ENCODE data around the gene HINFP.

DNA sequence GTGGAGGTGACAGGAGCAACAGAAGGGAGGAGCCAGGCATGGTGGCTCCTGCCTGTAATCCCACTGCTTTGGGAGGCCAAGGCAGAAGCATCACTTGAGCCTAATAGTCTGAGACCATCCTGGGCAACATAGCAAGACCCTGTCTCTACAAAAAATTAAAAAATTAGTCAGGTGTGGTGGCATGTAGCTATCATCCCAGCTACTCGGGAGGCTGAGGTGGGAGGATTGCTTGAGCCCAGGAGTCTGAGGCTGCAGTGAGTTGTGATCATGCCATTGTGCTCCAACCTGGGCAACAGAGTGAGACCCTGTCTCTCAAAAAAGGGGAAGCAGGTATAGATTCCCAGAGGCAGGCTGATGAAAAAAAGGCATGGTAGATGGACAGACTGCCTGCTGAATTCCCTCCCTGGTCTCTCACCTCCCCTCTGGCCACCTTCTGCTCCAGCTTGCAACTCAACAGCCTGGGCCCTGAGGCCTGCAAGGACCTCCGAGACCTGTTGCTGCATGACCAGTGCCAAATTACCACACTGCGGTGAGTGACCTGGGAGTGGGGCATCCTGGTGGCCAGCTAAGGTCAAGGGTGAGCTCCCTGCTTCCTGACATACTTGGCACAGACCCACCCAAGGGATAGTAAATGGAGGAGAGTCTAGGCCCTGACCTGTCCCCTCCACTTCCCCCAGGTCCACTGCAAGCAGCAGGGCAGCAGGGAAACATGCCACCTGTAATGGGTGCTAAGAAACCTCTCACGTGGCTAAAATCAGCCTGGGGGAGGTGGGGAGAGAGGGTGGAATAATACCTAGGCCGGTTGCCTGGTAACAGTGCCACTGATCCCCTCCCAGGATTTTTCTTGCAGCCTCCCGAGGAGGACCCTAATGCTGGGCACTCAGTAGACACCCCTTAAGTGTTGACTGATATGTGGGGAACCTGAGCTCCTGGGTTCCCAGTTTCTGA lies 59.6 kb downstream of the HINFP start:
- TF ChIP-seq, protein P1, sequence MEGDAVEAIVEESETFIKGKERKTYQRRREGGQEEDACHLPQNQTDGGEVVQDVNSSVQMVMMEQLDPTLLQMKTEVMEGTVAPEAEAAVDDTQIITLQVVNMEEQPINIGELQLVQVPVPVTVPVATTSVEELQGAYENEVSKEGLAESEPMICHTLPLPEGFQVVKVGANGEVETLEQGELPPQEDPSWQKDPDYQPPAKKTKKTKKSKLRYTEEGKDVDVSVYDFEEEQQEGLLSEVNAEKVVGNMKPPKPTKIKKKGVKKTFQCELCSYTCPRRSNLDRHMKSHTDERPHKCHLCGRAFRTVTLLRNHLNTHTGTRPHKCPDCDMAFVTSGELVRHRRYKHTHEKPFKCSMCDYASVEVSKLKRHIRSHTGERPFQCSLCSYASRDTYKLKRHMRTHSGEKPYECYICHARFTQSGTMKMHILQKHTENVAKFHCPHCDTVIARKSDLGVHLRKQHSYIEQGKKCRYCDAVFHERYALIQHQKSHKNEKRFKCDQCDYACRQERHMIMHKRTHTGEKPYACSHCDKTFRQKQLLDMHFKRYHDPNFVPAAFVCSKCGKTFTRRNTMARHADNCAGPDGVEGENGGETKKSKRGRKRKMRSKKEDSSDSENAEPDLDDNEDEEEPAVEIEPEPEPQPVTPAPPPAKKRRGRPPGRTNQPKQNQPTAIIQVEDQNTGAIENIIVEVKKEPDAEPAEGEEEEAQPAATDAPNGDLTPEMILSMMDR (IDR thresholded peaks at IDR 0.05), result no peak
- TF ChIP-seq POLR2A (IDR thresholded peaks at IDR 0.05), result no peak
